Neural cell (in vitro differentiated cells): ENCODE results near the gene CCL8.

ENCODE experiments used
- EP300 ChIP-seq: fragments of 450-650 bp; conservative IDR thresholded peaks from 2 replicates; pipeline ENCODE4 v1.6.1; 2014; ENCODE audit warnings: antibody characterized with exemption, mild to moderate bottlenecking, moderate library complexity; ENCODE audit not compliant: poor library complexity, severe bottlenecking
- EZH2 ChIP-seq: fragments of 200-600, 300-800 bp; shearing (Covaris generic), sonication (generic); IDR thresholded peaks from 2 replicates; pipeline ENCODE4 v1.6.1; 2014; ENCODE audit warnings: antibody characterized with exemption, low read length, borderline replicate concordance, mild to moderate bottlenecking; ENCODE audit not compliant: insufficient read depth, poor library complexity, severe bottlenecking
- MXI1 ChIP-seq: fragments of 450-650 bp; conservative IDR thresholded peaks from 2 replicates; pipeline ENCODE4 v1.6.1; 2014; ENCODE audit warnings: antibody characterized with exemption, mild to moderate bottlenecking; ENCODE audit not compliant: poor library complexity, severe bottlenecking
- POLR2AphosphoS5 ChIP-seq: IDR thresholded peaks from 2 replicates; pipeline ENCODE4 v1.6.1; 2012
- RAD21 ChIP-seq: fragments of 450-650 bp; conservative IDR thresholded peaks from 2 replicates; pipeline ENCODE4 v1.6.1; 2014; ENCODE audit warnings: antibody characterized with exemption, mild to moderate bottlenecking, moderate library complexity
- SMC3 ChIP-seq: fragments of 450-650 bp; conservative IDR thresholded peaks from 2 replicates; pipeline ENCODE4 v1.6.1; 2014; ENCODE audit warnings: antibody characterized with exemption, mild to moderate bottlenecking, moderate library complexity; ENCODE audit not compliant: poor library complexity
- TAF1 ChIP-seq: IDR thresholded peaks from 2 replicates; pipeline ENCODE4 v1.6.1; 2012; ENCODE audit warnings: low read depth
- TF ChIP-seq, protein P1 (sequence below): fragments of 450-650 bp; IDR thresholded peaks from 2 replicates; pipeline ENCODE4 v1.5.1; 2014; ENCODE audit warnings: antibody characterized with exemption, mild to moderate bottlenecking, moderate library complexity; ENCODE audit not compliant: poor library complexity, severe bottlenecking
- TF ChIP-seq, protein P2 (sequence below): IDR thresholded peaks from 2 replicates; pipeline ENCODE4 v1.6.1; 2012; ENCODE audit warnings: borderline replicate concordance

DNA sequence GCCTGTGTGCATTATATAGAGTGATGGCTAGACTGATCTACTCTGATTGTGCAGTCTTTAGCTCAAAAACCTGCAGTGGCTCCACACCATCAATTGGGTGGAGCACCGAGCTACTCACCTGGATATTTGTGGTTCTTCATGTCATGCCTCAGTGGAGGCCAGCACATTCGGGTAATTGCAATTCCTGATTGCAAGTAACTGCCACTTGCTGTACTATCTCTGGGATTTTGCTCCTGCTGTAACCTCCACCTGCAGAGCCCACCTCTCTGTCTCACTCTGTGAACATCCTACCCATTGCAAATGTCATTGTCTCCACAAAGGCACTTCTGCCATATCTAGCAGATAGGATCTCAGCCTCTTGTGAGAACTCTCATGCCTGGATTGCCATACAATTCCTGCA is 45.5 kb downstream of the CCL8 start:
- TF ChIP-seq, protein P1, sequence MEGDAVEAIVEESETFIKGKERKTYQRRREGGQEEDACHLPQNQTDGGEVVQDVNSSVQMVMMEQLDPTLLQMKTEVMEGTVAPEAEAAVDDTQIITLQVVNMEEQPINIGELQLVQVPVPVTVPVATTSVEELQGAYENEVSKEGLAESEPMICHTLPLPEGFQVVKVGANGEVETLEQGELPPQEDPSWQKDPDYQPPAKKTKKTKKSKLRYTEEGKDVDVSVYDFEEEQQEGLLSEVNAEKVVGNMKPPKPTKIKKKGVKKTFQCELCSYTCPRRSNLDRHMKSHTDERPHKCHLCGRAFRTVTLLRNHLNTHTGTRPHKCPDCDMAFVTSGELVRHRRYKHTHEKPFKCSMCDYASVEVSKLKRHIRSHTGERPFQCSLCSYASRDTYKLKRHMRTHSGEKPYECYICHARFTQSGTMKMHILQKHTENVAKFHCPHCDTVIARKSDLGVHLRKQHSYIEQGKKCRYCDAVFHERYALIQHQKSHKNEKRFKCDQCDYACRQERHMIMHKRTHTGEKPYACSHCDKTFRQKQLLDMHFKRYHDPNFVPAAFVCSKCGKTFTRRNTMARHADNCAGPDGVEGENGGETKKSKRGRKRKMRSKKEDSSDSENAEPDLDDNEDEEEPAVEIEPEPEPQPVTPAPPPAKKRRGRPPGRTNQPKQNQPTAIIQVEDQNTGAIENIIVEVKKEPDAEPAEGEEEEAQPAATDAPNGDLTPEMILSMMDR, result no peak
- TF ChIP-seq TAF1 (no peak), POLR2AphosphoS5 (no peak), MXI1 (no peak), RAD21 (no peak), SMC3 (no peak), EP300 (no peak), EZH2 (no peak)
- TF ChIP-seq, protein P2, sequence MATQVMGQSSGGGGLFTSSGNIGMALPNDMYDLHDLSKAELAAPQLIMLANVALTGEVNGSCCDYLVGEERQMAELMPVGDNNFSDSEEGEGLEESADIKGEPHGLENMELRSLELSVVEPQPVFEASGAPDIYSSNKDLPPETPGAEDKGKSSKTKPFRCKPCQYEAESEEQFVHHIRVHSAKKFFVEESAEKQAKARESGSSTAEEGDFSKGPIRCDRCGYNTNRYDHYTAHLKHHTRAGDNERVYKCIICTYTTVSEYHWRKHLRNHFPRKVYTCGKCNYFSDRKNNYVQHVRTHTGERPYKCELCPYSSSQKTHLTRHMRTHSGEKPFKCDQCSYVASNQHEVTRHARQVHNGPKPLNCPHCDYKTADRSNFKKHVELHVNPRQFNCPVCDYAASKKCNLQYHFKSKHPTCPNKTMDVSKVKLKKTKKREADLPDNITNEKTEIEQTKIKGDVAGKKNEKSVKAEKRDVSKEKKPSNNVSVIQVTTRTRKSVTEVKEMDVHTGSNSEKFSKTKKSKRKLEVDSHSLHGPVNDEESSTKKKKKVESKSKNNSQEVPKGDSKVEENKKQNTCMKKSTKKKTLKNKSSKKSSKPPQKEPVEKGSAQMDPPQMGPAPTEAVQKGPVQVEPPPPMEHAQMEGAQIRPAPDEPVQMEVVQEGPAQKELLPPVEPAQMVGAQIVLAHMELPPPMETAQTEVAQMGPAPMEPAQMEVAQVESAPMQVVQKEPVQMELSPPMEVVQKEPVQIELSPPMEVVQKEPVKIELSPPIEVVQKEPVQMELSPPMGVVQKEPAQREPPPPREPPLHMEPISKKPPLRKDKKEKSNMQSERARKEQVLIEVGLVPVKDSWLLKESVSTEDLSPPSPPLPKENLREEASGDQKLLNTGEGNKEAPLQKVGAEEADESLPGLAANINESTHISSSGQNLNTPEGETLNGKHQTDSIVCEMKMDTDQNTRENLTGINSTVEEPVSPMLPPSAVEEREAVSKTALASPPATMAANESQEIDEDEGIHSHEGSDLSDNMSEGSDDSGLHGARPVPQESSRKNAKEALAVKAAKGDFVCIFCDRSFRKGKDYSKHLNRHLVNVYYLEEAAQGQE, result no peak
